ENCODE data around the gene STT3B.

- TF ChIP-seq, protein P1, sequence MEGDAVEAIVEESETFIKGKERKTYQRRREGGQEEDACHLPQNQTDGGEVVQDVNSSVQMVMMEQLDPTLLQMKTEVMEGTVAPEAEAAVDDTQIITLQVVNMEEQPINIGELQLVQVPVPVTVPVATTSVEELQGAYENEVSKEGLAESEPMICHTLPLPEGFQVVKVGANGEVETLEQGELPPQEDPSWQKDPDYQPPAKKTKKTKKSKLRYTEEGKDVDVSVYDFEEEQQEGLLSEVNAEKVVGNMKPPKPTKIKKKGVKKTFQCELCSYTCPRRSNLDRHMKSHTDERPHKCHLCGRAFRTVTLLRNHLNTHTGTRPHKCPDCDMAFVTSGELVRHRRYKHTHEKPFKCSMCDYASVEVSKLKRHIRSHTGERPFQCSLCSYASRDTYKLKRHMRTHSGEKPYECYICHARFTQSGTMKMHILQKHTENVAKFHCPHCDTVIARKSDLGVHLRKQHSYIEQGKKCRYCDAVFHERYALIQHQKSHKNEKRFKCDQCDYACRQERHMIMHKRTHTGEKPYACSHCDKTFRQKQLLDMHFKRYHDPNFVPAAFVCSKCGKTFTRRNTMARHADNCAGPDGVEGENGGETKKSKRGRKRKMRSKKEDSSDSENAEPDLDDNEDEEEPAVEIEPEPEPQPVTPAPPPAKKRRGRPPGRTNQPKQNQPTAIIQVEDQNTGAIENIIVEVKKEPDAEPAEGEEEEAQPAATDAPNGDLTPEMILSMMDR (IDR thresholded peaks at IDR 0.05), result no peak
- TF ChIP-seq POLR2A (IDR thresholded peaks at IDR 0.05), result no peak
Measured at GRCh38 chr3:31539275-31539674, 6.5 kb downstream of the STT3B start.

All from body of pancreas (tissue), 4 donors.